GM08714 (cell line): ENCODE data around the gene CUL4B.
A peak's percentile ranks its signal among the peaks of the same experiment; 100 is the strongest.
"Not testable (repeated sequence)": the region's sequence is repeated elsewhere in the genome, so short reads cannot be mapped to it uniquely, and the experiment has no call there.

ENCODE experiments used
- H3K4me3 ChIP-seq: fragments of 200-500 bp; sonication (Bioruptor generic); 2 replicates; pipeline ENCODE4 v1.5.1; 2014; ENCODE audit warnings: mild to moderate bottlenecking, low read length, inconsistent platforms
- ZNF274 ChIP-seq: IDR thresholded peaks from 2 replicates; pipeline ENCODE4 v1.6.1; 2012; ENCODE audit warnings: mild to moderate bottlenecking, low read depth, low read length

Gene CUL4B

DNA sequence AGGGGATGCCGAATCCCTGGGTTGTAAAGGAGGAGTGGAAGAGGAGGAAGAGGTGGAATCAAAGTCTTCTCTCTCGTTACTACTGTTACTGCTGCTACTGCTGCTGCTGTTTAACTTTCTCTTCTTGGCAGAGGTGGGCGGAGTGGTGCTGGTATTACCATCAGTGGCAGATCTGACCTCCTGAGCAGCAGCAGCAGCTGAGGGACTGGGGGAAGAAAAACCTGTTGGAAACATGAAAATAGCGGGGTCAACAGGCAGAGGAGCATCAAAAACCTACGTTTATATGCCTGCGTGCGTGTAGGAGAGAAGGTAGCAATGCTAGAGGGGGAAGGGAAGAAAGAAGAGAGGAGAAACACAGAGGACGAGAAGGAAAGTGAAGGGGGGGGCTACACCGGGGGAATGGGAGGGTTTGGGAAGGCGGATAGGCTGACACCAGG, 339 bp downstream of the CUL4B start:
- H3K4me3 ChIP-seq = peak overlapping the region; percentile 83
- no peak for TF ChIP-seq ZNF274

DNA sequence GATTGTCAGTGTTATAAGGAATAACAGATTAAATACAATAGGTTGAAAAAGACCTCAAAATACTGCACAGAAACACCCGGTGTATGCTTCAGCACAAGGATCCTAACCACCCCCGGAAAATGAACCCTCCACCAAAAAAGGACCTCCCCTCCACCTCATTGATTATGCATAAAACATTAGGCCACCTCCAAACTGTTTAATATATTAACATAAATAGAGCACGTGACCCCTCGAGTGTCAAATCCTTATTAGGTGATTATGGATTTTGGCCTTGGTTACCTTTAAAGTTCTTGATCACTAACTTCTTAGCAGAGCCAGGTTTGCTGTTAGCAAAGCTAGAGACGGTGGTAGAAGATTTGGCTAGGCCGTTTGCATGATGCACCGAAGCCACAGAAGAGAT, 958 bp downstream of the CUL4B start:
- no peak for TF ChIP-seq ZNF274
- H3K4me3 ChIP-seq = peak overlapping the region; percentile 83

- TF ChIP-seq ZNF274 = no peak
- no peak overlapping the region for H3K4me3 ChIP-seq
Measured at GRCh38 chrX:120556251-120556650, 4.5 kb downstream of the CUL4B start.

- TF ChIP-seq ZNF274 = no peak
- no peak overlapping the region for H3K4me3 ChIP-seq
Measured at GRCh38 chrX:120549483-120550452, 11.0 kb downstream of the CUL4B start.

DNA sequence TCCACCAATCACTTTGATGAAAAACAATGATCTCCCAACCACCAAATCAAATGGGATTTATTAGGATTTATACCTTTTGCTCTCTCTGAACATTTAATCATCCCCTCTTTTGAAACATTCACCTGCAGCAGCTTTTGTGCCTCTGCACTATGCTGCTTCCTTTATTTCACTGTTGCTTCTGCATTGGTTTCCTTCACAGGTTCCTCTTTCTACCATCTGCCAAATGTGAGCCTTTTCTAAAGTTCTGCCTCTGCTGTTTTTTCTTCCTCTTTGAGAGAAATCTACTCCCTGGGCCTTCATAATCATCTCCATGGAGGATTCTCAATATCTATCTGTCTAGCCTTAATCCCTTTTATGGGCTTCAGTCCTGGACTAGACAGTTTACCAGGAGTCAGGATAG, 24.7 kb downstream of the CUL4B start:
- no peak for TF ChIP-seq ZNF274

DNA sequence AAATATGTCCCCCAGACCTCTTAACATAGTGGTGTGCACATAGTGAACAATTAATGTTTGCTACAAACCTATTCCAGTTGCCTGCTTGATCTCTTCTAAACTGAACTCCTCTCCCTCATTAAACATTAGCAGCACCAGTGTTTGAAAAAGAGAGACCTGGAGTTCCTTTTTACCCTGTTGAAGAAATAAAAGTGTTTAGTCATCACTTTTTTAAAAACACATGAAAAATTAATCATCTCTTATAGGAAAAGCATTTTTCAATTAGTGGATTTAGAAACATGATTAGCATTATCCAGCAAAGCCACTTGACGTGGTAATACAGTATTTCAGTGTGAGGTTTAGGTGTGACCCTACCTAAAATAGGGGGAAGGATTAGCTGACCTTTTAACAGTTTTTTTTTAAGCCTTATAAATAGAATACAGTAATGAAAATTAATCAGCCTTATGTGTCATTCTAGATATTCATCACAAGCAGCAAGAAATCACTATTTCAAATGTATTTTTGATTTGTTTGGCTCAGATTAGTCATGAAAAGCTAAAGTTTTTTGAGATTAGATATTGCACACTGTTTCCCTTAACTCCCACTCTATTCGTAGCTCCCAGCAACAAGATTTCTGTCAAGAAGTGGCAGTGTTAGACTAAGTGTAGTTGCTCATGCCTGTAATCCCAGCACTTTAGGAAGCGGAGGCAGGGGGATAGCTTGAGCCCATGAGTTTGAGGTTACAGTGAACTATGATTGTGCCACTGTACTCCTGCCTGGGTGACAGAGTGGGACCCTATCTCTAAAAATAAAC, 26.2 kb downstream of the CUL4B start:
- H3K4me3 ChIP-seq = no peak overlapping the region
- TF ChIP-seq ZNF274 = no peak

More for the DNA sequence above, 24.7 kb downstream of the CUL4B start:
- no peak overlapping the region for H3K4me3 ChIP-seq

GRCh38 chrX:120522820-120523219, 37.9 kb downstream of the CUL4B start:
- H3K4me3 ChIP-seq = no peak overlapping the region
- no peak for TF ChIP-seq ZNF274

- no peak overlapping the region for H3K4me3 ChIP-seq
- no peak for TF ChIP-seq ZNF274
Measured at GRCh38 chrX:120517936-120518335, 42.8 kb downstream of the CUL4B start.

DNA sequence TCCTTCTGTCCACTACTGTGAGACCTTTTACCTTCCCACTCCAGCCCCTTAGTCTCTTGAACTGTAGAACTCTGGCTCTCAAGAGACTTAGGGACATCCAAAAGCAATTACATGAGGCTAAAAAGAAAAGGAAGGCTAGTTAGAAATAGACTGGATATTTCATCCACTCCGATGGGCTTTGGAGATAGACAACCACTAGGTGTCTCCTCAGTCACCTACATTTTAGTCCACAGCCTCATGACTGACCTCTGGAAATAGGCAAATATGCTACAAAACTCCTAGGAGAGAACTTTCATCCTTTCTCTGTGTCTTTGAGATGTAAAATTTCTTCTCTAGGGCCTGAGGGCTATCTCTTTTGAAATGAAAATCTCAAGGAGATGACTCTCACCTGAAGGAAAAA, 46.5 kb downstream of the CUL4B start:
- no peak for TF ChIP-seq ZNF274
- H3K4me3 ChIP-seq = no peak overlapping the region

- TF ChIP-seq ZNF274 = no peak
Measured at GRCh38 chrX:120512627-120513026, 48.1 kb downstream of the CUL4B start.

GRCh38 chrX:120512222-120512621, 48.5 kb downstream of the CUL4B start:
- no peak for TF ChIP-seq ZNF274
- H3K4me3 ChIP-seq = no peak overlapping the region

More at GRCh38 chrX:120512627-120513026, 48.1 kb downstream of the CUL4B start:
- no peak overlapping the region for H3K4me3 ChIP-seq

DNA sequence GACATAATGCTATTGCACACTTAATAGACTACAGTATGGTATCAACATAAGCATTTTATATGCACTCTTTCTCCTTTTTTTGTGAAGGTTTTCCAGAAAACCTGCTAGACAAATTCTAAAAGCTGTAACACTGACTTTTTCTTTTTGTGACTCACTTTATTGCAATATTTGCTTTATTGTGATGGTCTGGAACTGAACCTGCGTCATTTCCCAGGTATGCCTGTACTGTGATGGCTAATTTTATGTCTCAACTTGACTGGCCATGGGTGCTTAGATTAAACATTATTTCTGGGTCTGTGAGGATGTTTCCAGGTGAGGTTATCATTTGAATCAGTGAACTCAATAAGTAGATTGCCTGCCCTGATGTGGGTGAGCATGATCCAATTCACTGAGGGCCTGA, 56.2 kb downstream of the CUL4B start:
- no peak overlapping the region for H3K4me3 ChIP-seq
- TF ChIP-seq ZNF274 = no peak

- no peak overlapping the region for H3K4me3 ChIP-seq
Measured at GRCh38 chrX:120499301-120500072, 61.3 kb downstream of the CUL4B start.

DNA sequence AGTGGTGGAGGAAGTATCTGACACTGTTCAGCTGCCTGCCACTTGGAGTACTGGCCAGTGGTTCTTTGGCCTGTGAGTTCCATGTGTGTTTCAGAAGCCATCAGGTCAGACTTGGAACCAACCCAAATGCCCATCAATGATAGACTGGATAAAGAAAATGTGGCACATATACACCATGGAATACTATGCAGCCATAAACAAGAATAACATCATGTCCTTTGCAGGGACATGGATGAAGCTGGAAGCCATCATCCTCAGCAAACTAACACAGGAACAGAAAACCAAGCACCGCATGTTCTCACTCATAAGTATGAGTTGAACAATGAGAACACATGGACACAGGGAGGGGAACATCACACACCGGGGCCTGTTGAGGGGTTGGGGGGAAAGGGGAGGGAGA, 70.6 kb downstream of the CUL4B start:
- not testable (repeated sequence) for H3K4me3 ChIP-seq

More at GRCh38 chrX:120499301-120500072, 61.3 kb downstream of the CUL4B start:
- TF ChIP-seq ZNF274 = no peak

DNA sequence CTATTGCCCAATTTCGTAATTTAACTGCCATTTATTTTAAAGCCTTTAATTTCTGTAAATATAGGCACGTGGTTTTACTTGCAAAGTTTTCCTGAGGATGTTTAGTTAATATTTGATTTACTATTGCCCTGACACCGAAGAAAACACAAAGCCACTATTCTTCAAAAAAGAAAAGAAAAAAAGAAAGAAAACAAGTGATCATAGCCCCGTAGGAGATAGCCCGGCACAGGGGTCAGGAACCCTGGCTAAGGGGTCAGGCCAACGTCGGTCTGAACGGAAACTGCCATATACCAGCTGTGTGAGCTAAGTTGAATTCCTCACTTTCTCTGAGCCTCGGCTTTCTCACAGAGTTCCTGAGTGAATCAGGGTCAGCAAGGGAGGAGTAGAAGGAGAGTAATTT, 74.0 kb downstream of the CUL4B start:
- H3K4me3 ChIP-seq = no peak overlapping the region
- TF ChIP-seq ZNF274 = no peak
